GM21390 (cell line): ENCODE measurements around the gene DNTT.

Experiments used
- ATAC-seq: cut with Tn5 transposase; IDR thresholded peaks from one replicate; pipeline ENCODE4 v1.9.1; 2021; ENCODE audit not compliant: unreplicated experiment

The DNTT gene

GRCh38 chr10:96276426-96276825 lies 27.8 kb upstream of the DNTT start:
- no peak for ATAC-seq

GRCh38 chr10:96276831-96277230 lies 27.4 kb upstream of the DNTT start:
- no peak for ATAC-seq

- ATAC-seq = no peak
These were observed 25.0 kb upstream of the DNTT start for GRCh38 chr10:96279191-96279641.

GRCh38 chr10:96280859-96281258 lies 23.4 kb upstream of the DNTT start:
- no peak for ATAC-seq

- ATAC-seq = no peak
These were observed 22.7 kb upstream of the DNTT start for GRCh38 chr10:96281444-96282029.

GRCh38 chr10:96283351-96283750 lies 20.9 kb upstream of the DNTT start:
- no peak for ATAC-seq

GRCh38 chr10:96283756-96284155 lies 20.5 kb upstream of the DNTT start:
- no peak for ATAC-seq

- no peak for ATAC-seq
These were observed 18.9 kb upstream of the DNTT start for GRCh38 chr10:96285331-96285752.

- peak; percentile 57 for ATAC-seq
These were observed 16.7 kb upstream of the DNTT start for GRCh38 chr10:96287392-96288105.

- ATAC-seq = peak; percentile 61
These were observed 16.0 kb upstream of the DNTT start for GRCh38 chr10:96288151-96288621.

- ATAC-seq = no peak
These were observed 14.9 kb upstream of the DNTT start for GRCh38 chr10:96289218-96289910.

- ATAC-seq = no peak
These were observed 13.7 kb upstream of the DNTT start for GRCh38 chr10:96290368-96291133.

GRCh38 chr10:96292971-96293920 lies 11.0 kb upstream of the DNTT start:
- peak; percentile 59 for ATAC-seq

- no peak for ATAC-seq
These were observed 8.8 kb upstream of the DNTT start for GRCh38 chr10:96295475-96295874.

GRCh38 chr10:96297486-96297885 lies 6.7 kb upstream of the DNTT start:
- no peak for ATAC-seq

GRCh38 chr10:96298362-96298761 lies 5.9 kb upstream of the DNTT start:
- no peak for ATAC-seq

GRCh38 chr10:96299383-96299782 lies 4.9 kb upstream of the DNTT start:
- no peak for ATAC-seq

GRCh38 chr10:96301616-96302015 lies 2.6 kb upstream of the DNTT start:
- no peak for ATAC-seq

GRCh38 chr10:96305019-96305418 lies 785 bp downstream of the DNTT start:
- no peak for ATAC-seq

- no peak for ATAC-seq
These were observed 2.3 kb downstream of the DNTT start for GRCh38 chr10:96306516-96306915.
